HG03196 (cell line): Measurements from ENCODE around the gene ARHGAP26.

Experiments
- ATAC-seq: cut with Tn5 transposase; IDR thresholded peaks from one replicate; pipeline ENCODE4 v1.9.1; 2021; ENCODE audit not compliant: unreplicated experiment

Gene ARHGAP26

GRCh38 chr5:142783601-142784341 is 13.6 kb downstream of the ARHGAP26 start:
- peak; percentile 66 for ATAC-seq

GRCh38 chr5:142784401-142784955 is 14.3 kb downstream of the ARHGAP26 start:
- no peak for ATAC-seq

GRCh38 chr5:142785206-142785605 is 15.0 kb downstream of the ARHGAP26 start:
- ATAC-seq = no peak

- ATAC-seq = no peak
Measured at GRCh38 chr5:142789206-142789605, 19.0 kb downstream of the ARHGAP26 start.

GRCh38 chr5:142792012-142792864 is 22.1 kb downstream of the ARHGAP26 start:
- no peak for ATAC-seq

- no peak for ATAC-seq
Measured at GRCh38 chr5:142792865-142793232, 22.7 kb downstream of the ARHGAP26 start.

- ATAC-seq = no peak
Measured at GRCh38 chr5:142794537-142794936, 24.4 kb downstream of the ARHGAP26 start.

GRCh38 chr5:142795251-142795650 is 25.1 kb downstream of the ARHGAP26 start:
- ATAC-seq = no peak

- ATAC-seq = no peak
Measured at GRCh38 chr5:142796492-142797109, 26.4 kb downstream of the ARHGAP26 start.

- ATAC-seq = no peak
Measured at GRCh38 chr5:142797420-142797819, 27.2 kb downstream of the ARHGAP26 start.

- ATAC-seq = no peak
Measured at GRCh38 chr5:142798099-142798770, 28.1 kb downstream of the ARHGAP26 start.

GRCh38 chr5:142800776-142801494 is 30.8 kb downstream of the ARHGAP26 start:
- ATAC-seq = peak; percentile 74

- ATAC-seq = no peak
Measured at GRCh38 chr5:142801495-142801871, 31.3 kb downstream of the ARHGAP26 start.

GRCh38 chr5:142803428-142804125 is 33.4 kb downstream of the ARHGAP26 start:
- ATAC-seq = no peak

GRCh38 chr5:142805339-142805738 is 35.2 kb downstream of the ARHGAP26 start:
- no peak for ATAC-seq

GRCh38 chr5:142806841-142807267 is 36.7 kb downstream of the ARHGAP26 start:
- no peak for ATAC-seq

- ATAC-seq = no peak
Measured at GRCh38 chr5:142807372-142807911, 37.3 kb downstream of the ARHGAP26 start.

GRCh38 chr5:142808878-142809598 is 38.9 kb downstream of the ARHGAP26 start:
- no peak for ATAC-seq

- no peak for ATAC-seq
Measured at GRCh38 chr5:142810081-142810480, 39.9 kb downstream of the ARHGAP26 start.
